Cardiac fibroblast (primary cell): ENCODE data around the gene KRIT1.

Experiments used
- DNase-seq, 2 donors: peaks; one replicate each; pipeline versions ENCODE4 v3.0.0 to v3.0.0-alpha.2; 2010; ENCODE audit warnings: low read depth in 2 of 2
- H3K4me3 ChIP-seq, 2 donors: replicated peaks in 1 of 2; 1 replicate in 1 of 2; 2 replicates in 1 of 2; pipeline ENCODE4 v1.5.1; 2011; ENCODE audit warnings: low read depth in 2 of 2, low read length in 2 of 2, mild to moderate bottlenecking in 2 of 2, moderate library complexity in 1 of 2
- TF ChIP-seq, protein P1 (sequence below): IDR thresholded peaks from one replicate; pipeline ENCODE4 v1.5.1; 2011; ENCODE audit warnings: low read depth, mild to moderate bottlenecking, low read length, inconsistent platforms

Gene KRIT1

DNA sequence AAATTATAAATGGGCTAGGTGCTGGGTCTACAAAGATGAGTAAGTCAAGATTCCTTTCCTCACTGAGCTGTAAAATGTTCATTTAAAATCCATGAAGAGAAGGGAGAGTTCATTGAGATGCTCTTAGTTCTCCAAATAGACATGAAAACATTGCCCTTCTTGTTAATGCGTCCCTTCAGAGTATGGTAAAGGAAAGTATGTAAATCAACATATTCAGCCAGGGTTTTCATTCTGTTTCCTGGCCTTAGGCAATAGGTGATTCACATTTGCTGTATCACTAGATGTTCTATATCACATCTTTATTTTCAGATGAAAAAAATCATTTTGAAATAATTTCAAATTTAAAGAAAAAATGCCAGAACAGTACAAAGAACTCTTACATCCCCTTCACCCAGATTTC is 5.5 kb upstream of the KRIT1 start:
- TF ChIP-seq, protein P1, sequence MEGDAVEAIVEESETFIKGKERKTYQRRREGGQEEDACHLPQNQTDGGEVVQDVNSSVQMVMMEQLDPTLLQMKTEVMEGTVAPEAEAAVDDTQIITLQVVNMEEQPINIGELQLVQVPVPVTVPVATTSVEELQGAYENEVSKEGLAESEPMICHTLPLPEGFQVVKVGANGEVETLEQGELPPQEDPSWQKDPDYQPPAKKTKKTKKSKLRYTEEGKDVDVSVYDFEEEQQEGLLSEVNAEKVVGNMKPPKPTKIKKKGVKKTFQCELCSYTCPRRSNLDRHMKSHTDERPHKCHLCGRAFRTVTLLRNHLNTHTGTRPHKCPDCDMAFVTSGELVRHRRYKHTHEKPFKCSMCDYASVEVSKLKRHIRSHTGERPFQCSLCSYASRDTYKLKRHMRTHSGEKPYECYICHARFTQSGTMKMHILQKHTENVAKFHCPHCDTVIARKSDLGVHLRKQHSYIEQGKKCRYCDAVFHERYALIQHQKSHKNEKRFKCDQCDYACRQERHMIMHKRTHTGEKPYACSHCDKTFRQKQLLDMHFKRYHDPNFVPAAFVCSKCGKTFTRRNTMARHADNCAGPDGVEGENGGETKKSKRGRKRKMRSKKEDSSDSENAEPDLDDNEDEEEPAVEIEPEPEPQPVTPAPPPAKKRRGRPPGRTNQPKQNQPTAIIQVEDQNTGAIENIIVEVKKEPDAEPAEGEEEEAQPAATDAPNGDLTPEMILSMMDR, result no peak
- no peak overlapping the region for H3K4me3 ChIP-seq
- no peak for DNase-seq

DNA sequence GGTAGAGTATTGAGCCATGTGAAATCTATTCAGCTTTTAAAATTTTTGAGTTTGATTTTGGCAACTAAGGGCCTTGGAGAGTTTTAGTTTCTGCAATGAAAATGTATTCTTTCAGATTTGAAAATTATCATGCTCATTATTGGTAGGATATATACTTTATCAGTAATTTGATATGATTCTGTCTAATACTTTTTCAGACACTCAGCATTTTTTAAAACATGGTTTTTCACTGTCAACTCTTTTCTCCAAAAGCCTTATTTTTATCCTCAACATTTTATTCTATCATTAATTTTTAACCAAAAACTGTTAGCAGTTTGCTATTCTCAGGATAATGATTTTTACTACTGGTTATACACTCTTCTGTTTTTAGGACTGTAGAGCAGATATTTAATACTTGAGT is 4.9 kb upstream of the KRIT1 start:
- DNase-seq, result no peak
- TF ChIP-seq, protein P1, result no peak

DNA sequence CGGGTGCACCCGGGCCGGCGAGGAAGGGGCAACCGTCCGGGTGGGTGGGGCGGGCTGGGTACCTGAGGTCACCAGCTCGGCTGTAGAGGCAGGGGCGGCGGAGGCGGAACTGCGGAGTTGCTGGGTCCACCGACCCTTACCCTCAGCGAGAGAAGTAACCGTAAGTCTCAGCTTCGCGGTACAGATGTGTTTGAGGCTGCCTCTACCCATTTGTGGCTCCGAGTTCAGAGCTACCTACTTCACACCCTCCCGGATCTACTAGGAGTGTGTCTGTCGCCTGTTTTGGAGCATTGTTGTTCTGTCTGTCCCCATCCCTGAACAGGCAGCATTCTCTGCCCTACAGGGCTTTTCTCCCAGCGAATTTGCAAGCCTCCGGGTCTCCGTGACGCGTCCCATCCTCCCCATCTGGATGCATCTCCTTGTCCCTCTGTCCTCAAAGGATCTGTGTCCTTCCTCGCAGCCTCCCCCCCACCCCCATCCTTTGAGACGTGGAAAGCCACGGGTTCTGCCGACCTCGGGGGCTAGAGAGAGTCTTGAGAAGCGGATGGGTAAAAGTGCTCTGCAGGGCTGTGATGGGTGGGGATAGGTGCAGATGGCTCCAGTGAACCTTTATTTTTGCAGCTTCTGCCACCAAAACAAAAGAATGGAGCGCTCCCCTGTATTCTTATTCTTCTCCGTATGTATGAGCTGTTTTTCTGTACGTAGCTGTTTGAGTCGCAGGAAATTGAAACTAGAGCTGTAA is 817 bp upstream of the KRIT1 start:
- TF ChIP-seq, protein P1, result no peak
- peak overlapping the region; percentile 70 to 88 for H3K4me3 ChIP-seq
- peak; percentile 25 to 33 for DNase-seq

More for the DNA sequence above, 4.9 kb upstream of the KRIT1 start:
- H3K4me3 ChIP-seq, result no peak overlapping the region

DNA sequence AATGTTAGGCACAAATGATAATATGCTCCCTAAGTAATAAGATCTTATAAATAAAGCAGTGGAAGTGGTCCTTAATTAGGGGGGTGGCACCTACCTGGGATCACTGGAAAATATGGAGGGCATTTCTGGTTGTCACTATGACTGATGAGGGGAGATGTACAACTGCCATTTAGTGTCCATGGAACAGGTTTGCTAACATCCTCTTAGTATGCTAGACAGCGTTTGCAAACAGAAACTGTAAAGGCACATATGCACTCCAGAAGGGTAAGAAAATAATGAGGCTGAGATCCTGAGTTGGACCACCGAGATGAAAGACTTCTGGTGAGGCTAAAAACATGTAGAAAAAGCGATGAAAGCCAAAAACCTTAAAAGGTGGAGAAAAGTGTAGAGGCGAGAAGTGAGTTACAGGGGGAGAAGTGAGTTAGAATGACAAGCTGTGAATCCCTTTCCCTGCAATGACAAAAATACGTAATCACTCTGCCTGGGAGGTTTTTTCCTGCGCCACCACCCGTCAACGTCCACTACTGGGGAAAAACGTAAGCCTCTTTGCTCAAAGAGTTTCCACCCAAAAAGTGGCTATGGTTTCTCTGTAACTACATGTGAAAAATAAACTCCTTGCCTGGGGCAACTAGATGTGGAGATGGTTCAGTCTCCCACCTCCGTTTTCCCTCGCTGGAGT is 767 bp downstream of the KRIT1 start:
- peak overlapping the region; percentile 70 to 88 for H3K4me3 ChIP-seq
- peak; percentile 29 to 36 for DNase-seq
- TF ChIP-seq, protein P1, result no peak

DNA sequence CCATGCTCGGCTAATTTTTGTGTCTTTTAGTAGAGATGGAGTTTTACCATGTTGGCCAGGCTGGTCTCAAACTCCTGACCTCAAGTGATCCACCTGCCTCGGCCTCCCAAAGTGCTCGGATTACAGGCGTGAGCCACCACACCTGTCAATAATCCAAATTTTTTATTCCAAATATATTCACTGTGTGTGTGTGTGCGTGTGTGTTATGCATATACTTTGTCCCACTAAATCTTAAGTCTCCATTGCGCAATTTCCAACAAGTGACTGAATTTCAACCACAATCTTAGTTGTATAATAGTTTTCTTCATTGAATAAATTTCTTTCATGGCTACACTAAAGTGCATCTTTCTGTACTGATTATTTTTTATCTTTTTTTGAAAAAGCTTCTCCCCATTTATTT is 2.7 kb downstream of the KRIT1 start:
- TF ChIP-seq, protein P1, result no peak
- DNase-seq, result no peak
- H3K4me3 ChIP-seq, result no peak overlapping the region

DNA sequence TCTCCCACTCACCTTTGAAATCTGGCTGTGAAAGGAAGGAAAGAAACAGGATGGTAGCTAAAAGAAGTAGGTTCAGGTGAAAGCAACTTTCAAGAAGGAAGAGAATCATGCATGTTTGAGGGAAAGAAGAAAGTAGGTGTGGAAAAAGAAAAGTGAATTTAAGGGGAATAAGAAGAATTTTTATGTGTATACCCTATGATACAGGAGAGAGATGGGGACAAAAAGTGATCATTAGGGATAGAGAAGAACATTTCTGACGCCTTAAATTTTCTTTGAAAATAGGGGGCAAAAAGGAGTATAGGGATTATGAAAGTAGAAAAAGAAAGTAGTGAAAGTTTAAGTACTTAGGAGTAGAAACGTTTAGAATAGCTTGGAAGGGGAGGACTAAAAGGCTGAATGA is 15.2 kb downstream of the KRIT1 start:
- no peak for DNase-seq
- no peak overlapping the region for H3K4me3 ChIP-seq
- TF ChIP-seq, protein P1, result no peak
